Progenitor cell of endocrine pancreas (in vitro differentiated cells): ENCODE measurements around the gene KIAA1755. TPM values are rescaled to one million over a fixed set of nuclear protein-coding genes. Genes with fewer than 3 reads are reported as not detected.

ENCODE experiments used
- DNase-seq: peaks from one replicate; pipeline ENCODE4 v3.0.0; 2021; ENCODE audit warnings: low spot score; ENCODE audit not compliant: unreplicated experiment
- H3K27ac Mint-ChIP-seq: 2 replicates; pipeline ENCODE4 v1.8.0; 2021; ENCODE audit warnings: mild to moderate bottlenecking, moderate library complexity, mixed read lengths
- H3K27me3 Mint-ChIP-seq: 2 replicates; pipeline ENCODE4 v1.8.0; 2021; ENCODE audit warnings: mixed read lengths
- H3K36me3 Mint-ChIP-seq: 2 replicates; pipeline ENCODE4 v1.8.0; 2022; ENCODE audit warnings: mixed read lengths; ENCODE audit not compliant: insufficient read depth
- H3K4me1 Mint-ChIP-seq: 2 replicates; pipeline ENCODE4 v1.8.0; 2021; ENCODE audit warnings: low read depth, mixed read lengths
- H3K4me3 Mint-ChIP-seq: 2 replicates; pipeline ENCODE4 v1.8.0; 2021; ENCODE audit warnings: low read depth, mild to moderate bottlenecking, moderate library complexity, mixed read lengths
- H3K9me3 Mint-ChIP-seq: 2 replicates; pipeline ENCODE4 v1.8.0; 2021; ENCODE audit warnings: low read depth, mixed read lengths
- CTCF ChIP-seq: fragments of 200-600 bp; sonication (generic); IDR thresholded peaks from one replicate; pipeline ENCODE4 v1.5.0; 2021; ENCODE audit warnings: antibody characterized with exemption, mild to moderate bottlenecking; ENCODE audit not compliant: unreplicated experiment
- total RNA-seq: library from RNA; stranded (reverse); gene quantifications from 2 replicates; pipeline ENCODE4 v1.2.1, GENCODE V29; 2021

Gene KIAA1755
- total RNA-seq, 1 donor from 2014 or later, result 0.29 TPM

- TF ChIP-seq CTCF, result no peak
- no peaks in the 10 kb centered on the region for H3K4me1 Mint-ChIP-seq
- H3K27ac Mint-ChIP-seq, result no peak overlapping the region
- no peak overlapping the region for H3K4me3 Mint-ChIP-seq
- peaks cover 12% of the 10 kb centered on the region for H3K27me3 Mint-ChIP-seq
- H3K9me3 Mint-ChIP-seq, result no peaks in the 10 kb centered on the region
- no peaks in the 10 kb centered on the region for H3K36me3 Mint-ChIP-seq
- no peak for DNase-seq
Observed at GRCh38 chr20:38219006-38219950, 41.3 kb downstream of the KIAA1755 start.

GRCh38 chr20:38218566-38218885 lies 42.0 kb downstream of the KIAA1755 start:
- no peak for DNase-seq
- Mint-ChIP-seq H3K9me3 (no peaks in the 10 kb centered on the region), H3K4me3 (no peak overlapping the region), H3K27me3 (peaks cover 12% of the 10 kb centered on the region), H3K4me1 (no peaks in the 10 kb centered on the region), H3K27ac (no peak overlapping the region), H3K36me3 (no peaks in the 10 kb centered on the region)
- TF ChIP-seq CTCF, result no peak

GRCh38 chr20:38217791-38218565 lies 42.6 kb downstream of the KIAA1755 start:
- Mint-ChIP-seq H3K27ac (no peak overlapping the region), H3K27me3 (peaks cover 12% of the 10 kb centered on the region), H3K36me3 (no peaks in the 10 kb centered on the region), H3K4me3 (no peak overlapping the region), H3K9me3 (no peaks in the 10 kb centered on the region), H3K4me1 (no peaks in the 10 kb centered on the region)
- no peak for TF ChIP-seq CTCF
- no peak for DNase-seq

GRCh38 chr20:38216746-38217595 lies 43.6 kb downstream of the KIAA1755 start:
- Mint-ChIP-seq H3K9me3 (no peaks in the 10 kb centered on the region), H3K36me3 (no peaks in the 10 kb centered on the region), H3K4me1 (no peaks in the 10 kb centered on the region), H3K4me3 (no peak overlapping the region), H3K27ac (no peak overlapping the region), H3K27me3 (peaks cover 7% of the 10 kb centered on the region)
- no peak for TF ChIP-seq CTCF
- no peak for DNase-seq

GRCh38 chr20:38216201-38216600 lies 44.3 kb downstream of the KIAA1755 start:
- Mint-ChIP-seq H3K27ac (no peak overlapping the region), H3K9me3 (no peaks in the 10 kb centered on the region), H3K4me3 (no peak overlapping the region), H3K4me1 (no peaks in the 10 kb centered on the region), H3K27me3 (peaks cover 7% of the 10 kb centered on the region), H3K36me3 (no peaks in the 10 kb centered on the region)
- DNase-seq, result no peak
- TF ChIP-seq CTCF, result no peak
